ENCODE data around the gene STK32A. TPM values are rescaled to one million over a fixed set of nuclear protein-coding genes. Genes with fewer than 3 reads are reported as not detected.

Gene STK32A
- total RNA-seq, 2 experiments from 2014 or later: not detected

DNA sequence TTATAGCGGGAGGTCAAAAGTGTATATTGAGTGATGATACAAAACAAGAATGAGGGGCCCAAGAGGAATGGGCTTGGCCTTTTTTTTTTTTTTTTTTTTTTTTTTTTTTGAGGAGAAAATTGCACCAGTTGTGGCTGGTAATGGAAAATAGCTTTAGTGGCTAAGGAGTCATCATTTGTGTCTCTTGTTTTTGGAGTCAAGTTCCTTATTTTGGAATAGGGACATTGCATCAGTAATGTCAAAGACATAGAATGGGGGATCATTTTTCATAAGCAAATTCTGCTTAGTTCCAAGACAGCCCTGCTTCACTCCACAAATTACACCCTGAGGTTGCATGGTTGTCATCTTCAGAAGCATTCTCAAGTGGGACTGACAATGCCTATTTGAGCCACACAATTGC lies 137.4 kb downstream of the STK32A start:
- no peaks in the 10 kb centered on the region for H3K4me1 Mint-ChIP-seq
- no peak overlapping the region for H3K4me3 Mint-ChIP-seq
- H3K27ac Mint-ChIP-seq: no peak overlapping the region
- no peaks in the 10 kb centered on the region for H3K9me3 Mint-ChIP-seq
- no peaks in the 10 kb centered on the region for H3K36me3 Mint-ChIP-seq
- DNase-seq (no peak), ATAC-seq (ENCODE audit: low read depth) (no peak)
- no peaks in the 10 kb centered on the region for H3K27me3 Mint-ChIP-seq
- POLR2A ChIA-PET: no interaction called here

DNA sequence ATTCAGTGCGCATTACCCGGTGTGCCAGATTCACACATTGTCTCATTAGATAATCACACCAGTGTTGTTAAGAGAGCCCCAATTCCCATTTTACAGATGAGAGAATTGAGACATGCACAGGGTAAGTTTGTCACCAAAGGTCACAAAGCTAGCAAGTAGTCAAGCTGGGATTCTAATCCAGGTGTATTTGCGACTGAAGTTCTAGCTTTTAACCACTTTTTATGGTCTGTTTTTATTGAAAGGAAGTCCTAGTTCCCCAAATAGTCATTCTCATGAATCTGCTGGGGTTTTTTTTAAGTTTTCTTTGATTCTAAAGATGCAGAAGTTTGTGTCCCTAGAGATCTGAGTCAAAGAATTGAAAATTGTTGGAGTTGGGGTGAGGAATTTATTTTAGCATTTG lies 138.5 kb downstream of the STK32A start:
- Mint-ChIP-seq H3K9me3 (no peaks in the 10 kb centered on the region), H3K27ac (no peak overlapping the region), H3K36me3 (no peaks in the 10 kb centered on the region), H3K4me3 (no peak overlapping the region), H3K27me3 (no peaks in the 10 kb centered on the region), H3K4me1 (no peaks in the 10 kb centered on the region)
- DNase-seq: no peak
- POLR2A ChIA-PET: no interaction called here
- ATAC-seq (ENCODE audit: low read depth): no peak

DNA sequence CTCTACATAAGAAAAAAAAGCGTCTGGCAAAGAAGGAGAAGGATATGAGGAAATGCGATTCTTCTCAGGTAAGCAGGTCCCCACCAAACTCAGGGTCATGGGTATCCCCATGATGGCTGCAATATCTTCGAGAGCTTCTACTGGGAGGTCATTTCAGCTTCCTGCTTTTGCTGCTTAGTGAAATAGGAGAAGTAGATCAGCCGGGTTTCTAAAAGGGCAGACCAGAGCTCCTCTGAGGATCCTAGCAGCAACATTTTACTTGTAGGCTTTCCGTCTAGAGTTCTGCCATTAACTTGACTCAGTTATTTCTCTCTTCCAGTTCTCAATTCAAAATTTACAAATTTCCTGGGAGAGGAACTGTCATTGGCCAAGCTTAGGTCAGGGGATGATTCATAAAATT lies 140.3 kb downstream of the STK32A start:
- POLR2A ChIA-PET: no interaction called here
- no peaks in the 10 kb centered on the region for H3K4me1 Mint-ChIP-seq
- H3K27ac Mint-ChIP-seq: no peak overlapping the region
- no peak for ATAC-seq (ENCODE audit: low read depth)
- DNase-seq: no peak
- no peaks in the 10 kb centered on the region for H3K27me3 Mint-ChIP-seq
- no peaks in the 10 kb centered on the region for H3K36me3 Mint-ChIP-seq
- H3K9me3 Mint-ChIP-seq: peaks cover 3% of the 10 kb centered on the region
- H3K4me3 Mint-ChIP-seq: no peak overlapping the region

DNA sequence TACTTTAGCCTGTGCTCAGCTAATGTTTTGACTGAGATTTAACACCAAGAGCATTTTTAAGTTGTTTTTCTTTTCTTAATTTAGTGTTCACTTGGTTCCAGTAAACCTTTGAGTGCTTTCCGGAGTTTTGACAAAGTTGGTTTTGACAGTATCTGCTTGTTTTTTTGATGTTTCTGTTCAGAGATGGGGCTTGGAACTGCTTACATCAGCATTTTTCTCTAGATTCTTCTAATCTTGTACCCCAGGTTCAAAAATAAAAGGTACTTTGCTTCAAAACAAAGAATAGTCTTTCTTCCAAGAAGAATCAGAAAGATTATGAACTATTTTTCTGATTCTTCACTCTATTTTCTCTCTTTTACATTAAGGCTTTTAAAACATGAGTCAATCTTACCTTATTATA lies 142.9 kb downstream of the STK32A start:
- Mint-ChIP-seq H3K36me3 (no peaks in the 10 kb centered on the region), H3K4me3 (no peak overlapping the region), H3K4me1 (no peaks in the 10 kb centered on the region), H3K27ac (no peak overlapping the region), H3K27me3 (no peaks in the 10 kb centered on the region), H3K9me3 (peaks cover 3% of the 10 kb centered on the region)
- POLR2A ChIA-PET: no interaction called here
- ATAC-seq (ENCODE audit: low read depth) (no peak), DNase-seq (no peak)

DNA sequence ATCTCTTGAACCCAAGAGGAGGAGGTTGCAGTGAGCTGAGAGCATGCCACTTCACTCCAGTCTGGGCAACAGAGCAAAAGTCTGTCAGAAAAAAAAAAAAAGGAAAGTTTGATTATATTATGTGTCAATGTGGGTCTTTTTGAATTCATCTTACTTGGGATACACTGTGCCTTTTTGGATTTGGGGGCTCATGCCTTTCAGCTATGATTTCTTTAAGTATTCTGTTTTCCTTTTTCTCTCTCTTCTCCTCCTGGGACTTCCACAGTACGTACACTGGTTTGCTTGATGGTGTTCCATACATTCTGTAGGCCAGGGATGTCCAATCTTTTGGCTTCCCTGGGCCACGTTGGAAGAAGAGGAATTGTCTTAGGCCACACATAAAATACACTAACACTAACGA lies 146.7 kb downstream of the STK32A start:
- Mint-ChIP-seq H3K36me3 (no peaks in the 10 kb centered on the region), H3K27me3 (no peaks in the 10 kb centered on the region), H3K27ac (no peak overlapping the region), H3K4me1 (no peaks in the 10 kb centered on the region), H3K4me3 (no peak overlapping the region), H3K9me3 (peaks cover 3% of the 10 kb centered on the region)
- ATAC-seq (ENCODE audit: low read depth): no peak
- DNase-seq: no peak
- POLR2A ChIA-PET: no interaction called here

DNA sequence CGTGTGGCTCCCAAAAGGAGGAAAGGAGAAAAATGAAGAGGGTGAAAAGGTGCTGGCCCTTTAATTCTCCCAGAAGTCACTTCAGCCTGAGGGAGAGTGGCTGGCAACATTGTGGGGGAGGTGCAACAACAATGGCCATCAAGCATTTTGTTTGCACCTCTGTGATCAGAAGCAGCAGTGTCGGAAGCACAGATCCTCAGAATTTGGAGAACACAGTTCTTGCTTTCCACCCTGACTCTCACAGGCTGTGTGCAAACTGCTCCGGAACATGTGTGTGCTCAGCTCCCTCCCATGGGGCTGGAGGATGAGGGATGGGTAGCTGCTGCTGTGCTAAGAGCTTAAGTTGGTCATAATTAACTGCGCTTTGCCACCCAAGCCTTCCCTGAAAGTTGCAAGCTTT lies 147.9 kb downstream of the STK32A start:
- Mint-ChIP-seq H3K9me3 (peaks cover 3% of the 10 kb centered on the region), H3K27ac (no peak overlapping the region), H3K36me3 (no peaks in the 10 kb centered on the region), H3K4me3 (no peak overlapping the region), H3K4me1 (no peaks in the 10 kb centered on the region), H3K27me3 (no peaks in the 10 kb centered on the region)
- DNase-seq: no peak
- no peak for ATAC-seq (ENCODE audit: low read depth)
- POLR2A ChIA-PET: no interaction called here

DNA sequence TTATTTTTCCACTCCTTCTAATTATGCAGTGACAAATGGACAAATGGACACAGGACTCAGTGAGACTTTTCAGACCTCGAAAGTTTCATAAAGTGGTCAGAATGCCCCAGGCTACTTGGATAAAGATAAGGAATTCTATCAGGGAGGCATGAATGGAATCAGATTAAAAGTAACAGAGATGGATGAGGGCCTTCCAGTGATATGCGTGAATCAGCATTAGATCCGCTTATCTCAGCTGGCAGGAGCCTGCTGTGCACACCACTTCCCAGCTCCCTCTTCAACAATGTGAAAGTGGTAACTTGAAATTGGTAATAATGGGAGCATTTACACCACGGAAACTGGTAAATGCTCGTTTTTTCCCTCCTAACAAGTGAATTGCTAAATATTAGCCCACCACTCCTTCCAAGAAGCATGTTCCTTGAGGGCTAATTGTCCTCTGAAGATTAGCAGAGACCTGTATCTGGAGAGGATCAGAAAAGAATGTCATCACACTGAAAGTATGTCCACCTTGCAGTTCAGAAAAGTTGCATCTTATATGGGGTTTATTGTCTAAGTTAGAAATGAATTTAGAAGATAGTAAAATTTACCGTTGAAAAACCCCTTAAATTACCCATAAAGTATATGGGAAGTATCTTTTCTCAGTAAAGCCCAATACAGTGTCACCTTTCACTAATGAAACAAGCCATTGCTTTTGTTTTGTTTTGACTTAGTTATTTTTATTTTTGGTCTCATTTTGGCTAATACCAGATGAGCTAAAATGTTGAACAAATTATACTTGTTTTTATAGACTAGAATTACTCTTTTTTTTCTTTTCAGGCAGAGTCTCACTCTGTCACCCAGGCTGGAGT lies 149.7 kb downstream of the STK32A start:
- Mint-ChIP-seq H3K9me3 (peaks cover 1% of the 10 kb centered on the region), H3K4me1 (no peaks in the 10 kb centered on the region), H3K36me3 (no peaks in the 10 kb centered on the region), H3K27ac (no peak overlapping the region), H3K4me3 (no peak overlapping the region), H3K27me3 (no peaks in the 10 kb centered on the region)
- ATAC-seq (ENCODE audit: low read depth) (no peak), DNase-seq (no peak)
- POLR2A ChIA-PET: no interaction called here

DNA sequence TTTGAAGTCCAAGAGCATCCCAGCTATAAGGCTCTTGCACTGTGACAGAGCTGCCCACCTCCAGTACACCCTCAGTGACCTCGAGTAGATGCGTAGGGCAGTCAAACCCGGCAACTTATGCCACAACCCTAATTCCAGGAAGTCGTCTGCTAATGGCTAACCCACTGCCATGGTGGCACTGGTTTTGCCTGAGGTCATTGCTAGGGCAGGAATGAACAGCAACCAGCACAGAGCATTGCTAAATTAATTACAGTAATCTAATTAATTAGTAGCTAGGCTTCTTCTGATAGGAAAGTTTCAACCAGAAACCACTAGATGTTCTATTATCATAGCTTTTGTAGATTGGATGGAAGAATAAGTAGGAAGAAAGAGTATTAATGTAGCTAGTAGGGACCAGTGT lies 152.3 kb downstream of the STK32A start:
- POLR2A ChIA-PET: no interaction called here
- Mint-ChIP-seq H3K36me3 (no peaks in the 10 kb centered on the region), H3K9me3 (no peaks in the 10 kb centered on the region), H3K4me3 (no peak overlapping the region), H3K27me3 (no peaks in the 10 kb centered on the region), H3K4me1 (no peaks in the 10 kb centered on the region), H3K27ac (no peak overlapping the region)
- DNase-seq (no peak), ATAC-seq (ENCODE audit: low read depth) (no peak)

DNA sequence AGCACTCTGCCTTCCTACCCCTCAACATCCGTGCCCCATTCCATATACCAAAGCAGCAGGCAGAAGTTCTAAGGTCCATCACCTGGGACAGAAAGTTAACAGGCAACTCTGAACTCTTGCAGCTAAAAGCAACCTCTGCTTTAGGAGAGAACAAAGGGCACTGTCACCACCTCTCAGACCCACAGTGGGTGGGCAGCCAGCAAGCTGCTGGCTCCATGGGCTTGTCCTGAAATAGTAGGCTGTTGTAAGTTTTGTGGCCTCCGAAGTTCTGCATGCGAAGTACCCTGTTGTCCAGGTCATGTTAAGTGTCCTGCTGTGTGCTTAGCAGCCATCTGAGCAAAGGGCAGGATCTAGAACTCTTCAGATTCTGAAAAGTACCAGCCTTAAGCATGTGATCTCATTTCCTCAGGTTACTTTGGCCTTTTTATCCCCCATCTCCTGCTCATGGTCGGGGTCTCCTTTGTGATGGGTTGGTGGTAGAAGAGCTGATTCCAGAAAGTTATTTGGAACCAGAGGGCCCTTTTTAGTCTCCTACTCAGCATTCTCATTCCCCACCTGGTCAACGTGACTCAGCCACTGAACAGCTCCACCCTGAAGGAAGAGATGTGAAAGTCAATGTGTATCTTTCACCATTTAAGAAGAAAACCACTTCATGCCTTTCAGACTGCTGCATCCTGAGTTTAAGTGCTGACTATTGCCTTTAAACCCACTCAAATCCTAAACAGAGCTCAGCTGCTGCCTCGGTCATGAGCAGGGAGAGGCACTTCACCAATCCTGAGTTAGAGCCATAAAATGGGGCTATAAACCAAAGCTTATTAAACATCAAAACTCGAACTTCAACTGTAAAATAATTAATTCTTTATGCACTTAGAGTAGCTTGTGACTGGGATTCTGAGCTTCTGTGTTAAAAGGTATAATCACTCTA lies 153.6 kb downstream of the STK32A start:
- no peaks in the 10 kb centered on the region for H3K9me3 Mint-ChIP-seq
- H3K4me1 Mint-ChIP-seq: no peaks in the 10 kb centered on the region
- DNase-seq: no peak
- no peaks in the 10 kb centered on the region for H3K36me3 Mint-ChIP-seq
- ATAC-seq (ENCODE audit: low read depth): no peak
- H3K27ac Mint-ChIP-seq: no peak overlapping the region
- POLR2A ChIA-PET: no interaction called here
- no peaks in the 10 kb centered on the region for H3K27me3 Mint-ChIP-seq
- no peak overlapping the region for H3K4me3 Mint-ChIP-seq

DNA sequence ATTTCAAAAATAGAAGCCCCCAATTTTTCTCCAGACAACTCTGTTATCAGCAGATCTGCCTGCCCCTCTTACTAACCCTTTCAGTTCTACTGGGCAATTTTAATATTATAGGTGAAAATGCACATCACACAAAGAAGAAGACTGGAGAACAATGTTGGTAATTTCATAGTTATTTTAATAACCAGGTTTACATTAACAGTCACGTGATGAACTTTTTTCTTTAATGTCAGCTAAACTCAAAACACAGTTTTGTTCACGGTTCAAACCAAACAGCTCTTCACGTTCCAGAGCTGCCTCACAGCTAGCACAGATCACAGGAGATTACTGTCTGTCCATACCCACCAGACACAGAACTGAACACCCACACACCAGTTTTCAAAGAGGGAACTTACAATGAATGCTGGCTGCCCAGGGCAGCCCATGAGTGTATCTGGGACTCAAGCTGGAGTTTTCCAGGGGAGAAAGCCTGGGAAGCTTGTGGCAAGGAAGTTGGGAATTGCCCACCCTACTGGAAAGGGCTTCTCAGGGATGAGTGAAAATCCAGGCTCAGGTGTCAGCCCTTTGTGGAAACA lies 155.9 kb downstream of the STK32A start:
- Mint-ChIP-seq H3K4me3 (no peak overlapping the region), H3K4me1 (no peaks in the 10 kb centered on the region), H3K9me3 (no peaks in the 10 kb centered on the region), H3K36me3 (no peaks in the 10 kb centered on the region), H3K27ac (no peak overlapping the region), H3K27me3 (no peaks in the 10 kb centered on the region)
- POLR2A ChIA-PET: no interaction called here
- ATAC-seq (ENCODE audit: low read depth): no peak
- DNase-seq: no peak

DNA sequence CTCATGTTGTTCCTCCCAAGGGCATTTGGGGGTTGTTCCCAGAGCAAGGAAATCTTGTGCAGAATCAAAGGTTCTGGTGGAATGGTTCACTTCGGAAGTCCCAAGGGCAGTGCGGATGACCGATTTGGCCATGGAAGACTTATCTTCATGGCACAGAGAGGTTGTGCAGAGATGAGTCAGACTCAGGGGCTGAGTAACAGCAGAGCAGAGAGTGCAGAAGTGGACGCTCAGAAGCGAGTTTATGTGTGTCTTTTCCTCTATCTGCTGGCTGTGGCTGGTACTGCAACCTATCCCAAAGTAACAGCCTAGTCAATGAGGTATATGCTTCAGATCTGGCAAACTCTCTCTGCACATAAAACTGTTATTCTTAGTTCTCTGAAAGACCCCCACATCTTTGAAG lies 157.0 kb downstream of the STK32A start:
- POLR2A ChIA-PET: no interaction called here
- no peak overlapping the region for H3K27ac Mint-ChIP-seq
- H3K4me1 Mint-ChIP-seq: no peaks in the 10 kb centered on the region
- DNase-seq (no peak), ATAC-seq (ENCODE audit: low read depth) (no peak)
- H3K9me3 Mint-ChIP-seq: no peaks in the 10 kb centered on the region
- H3K27me3 Mint-ChIP-seq: no peaks in the 10 kb centered on the region
- no peaks in the 10 kb centered on the region for H3K36me3 Mint-ChIP-seq
- no peak overlapping the region for H3K4me3 Mint-ChIP-seq

DNA sequence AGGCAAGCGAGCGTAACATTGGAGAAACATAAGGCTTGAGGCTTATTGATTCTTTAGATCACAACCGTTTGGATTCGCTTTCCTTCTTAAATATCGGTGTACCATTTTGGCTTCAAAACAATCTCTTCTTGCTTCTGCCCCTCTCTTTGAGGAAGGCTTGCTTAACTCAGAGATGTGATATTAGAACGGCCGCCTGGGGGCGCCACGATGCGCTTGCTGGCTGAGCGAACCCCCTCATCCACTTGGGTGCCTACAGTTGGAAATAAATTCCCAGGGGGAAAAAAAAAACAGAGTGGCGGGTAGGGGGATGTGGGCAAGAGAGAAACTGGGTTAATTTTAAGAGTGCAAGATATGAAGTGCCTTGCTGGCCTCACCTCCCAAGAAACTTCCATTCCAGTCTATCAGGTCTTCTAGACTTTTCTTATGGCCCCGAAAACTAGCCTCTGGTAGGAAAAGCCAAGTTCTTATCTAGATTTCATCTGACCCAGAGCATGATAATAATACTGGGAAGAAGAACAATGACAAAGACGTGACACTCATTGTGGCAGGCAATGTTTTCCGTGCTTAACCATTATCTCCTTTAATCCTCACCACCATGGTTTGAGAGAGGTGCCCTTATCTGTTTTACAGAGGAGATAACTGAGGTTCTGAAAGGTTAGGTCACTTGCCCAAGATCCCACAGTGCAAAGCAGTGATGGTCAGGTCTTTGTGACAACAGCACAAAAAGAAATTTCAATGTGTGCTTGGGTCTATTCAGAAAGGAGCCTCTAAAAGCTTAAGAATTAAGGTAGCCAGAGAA lies 159.2 kb downstream of the STK32A start:
- Mint-ChIP-seq H3K4me1 (no peaks in the 10 kb centered on the region), H3K27me3 (no peaks in the 10 kb centered on the region), H3K9me3 (no peaks in the 10 kb centered on the region), H3K27ac (no peak overlapping the region), H3K36me3 (no peaks in the 10 kb centered on the region), H3K4me3 (no peak overlapping the region)
- ATAC-seq (ENCODE audit: low read depth) (no peak), DNase-seq (no peak)
- POLR2A ChIA-PET: no interaction called here

DNA sequence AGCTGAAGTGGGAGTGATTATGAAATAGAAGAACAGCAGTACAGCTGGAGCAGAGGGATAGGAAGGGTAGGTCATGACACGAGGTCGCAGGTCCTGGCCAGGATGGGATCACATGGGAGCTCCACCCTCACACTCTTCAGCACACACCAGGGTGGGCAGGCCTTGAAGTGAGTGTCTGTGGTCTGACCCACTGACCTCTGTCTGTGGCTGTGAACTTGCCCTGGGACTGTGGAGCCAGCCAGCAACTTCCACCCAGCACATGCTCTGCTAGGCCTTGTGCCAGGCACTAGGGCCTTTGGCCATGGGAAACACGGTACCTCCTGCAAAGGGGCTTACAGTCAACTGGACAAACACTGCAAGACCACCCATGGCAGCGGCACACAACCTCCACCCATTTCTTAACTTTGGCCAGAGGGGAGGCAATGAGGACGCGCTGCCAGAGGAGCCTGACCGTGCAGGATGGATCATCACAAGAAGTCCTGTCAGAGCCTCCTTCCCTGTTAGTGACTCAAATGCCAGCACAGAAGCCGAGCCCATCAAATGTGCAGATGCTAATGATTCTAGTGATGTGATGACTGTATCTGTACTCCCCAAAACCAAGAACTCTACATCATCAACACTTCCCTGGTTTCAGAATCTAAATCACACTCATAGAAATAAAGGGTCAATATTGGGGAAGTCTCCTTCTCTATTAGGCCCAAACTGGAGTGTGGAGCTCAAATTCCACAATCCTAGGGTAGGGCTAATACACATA lies 161.4 kb downstream of the STK32A start:
- H3K36me3 Mint-ChIP-seq: no peaks in the 10 kb centered on the region
- H3K4me1 Mint-ChIP-seq: no peaks in the 10 kb centered on the region
- no peaks in the 10 kb centered on the region for H3K27me3 Mint-ChIP-seq
- DNase-seq: no peak
- no peak overlapping the region for H3K4me3 Mint-ChIP-seq
- H3K27ac Mint-ChIP-seq: no peak overlapping the region
- no peak for ATAC-seq (ENCODE audit: low read depth)
- POLR2A ChIA-PET: no interaction called here
- H3K9me3 Mint-ChIP-seq: no peaks in the 10 kb centered on the region
